ENCODE measurements around the gene LARGE1.

Gene LARGE1

DNA sequence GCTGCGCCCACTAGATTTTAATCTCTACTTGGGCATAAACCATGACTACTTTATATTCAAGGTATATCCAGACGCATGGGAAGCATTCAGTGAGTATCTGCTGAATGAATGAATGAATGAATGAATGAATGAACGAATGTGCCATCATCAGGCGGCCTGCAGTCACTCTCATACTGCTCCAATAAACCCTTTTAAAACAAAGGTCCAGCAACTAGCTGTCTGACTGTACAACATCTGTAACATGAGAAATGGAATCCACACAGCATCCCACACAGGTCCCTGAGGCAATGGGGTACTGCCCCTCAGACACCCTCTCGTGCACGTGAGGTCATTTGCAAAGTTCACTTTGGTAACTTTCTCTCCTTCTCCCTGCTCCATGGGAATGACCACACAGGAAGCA lies 147.5 kb downstream of the LARGE1 start:
- DNase-seq (ENCODE audit: low spot score): no peak

DNA sequence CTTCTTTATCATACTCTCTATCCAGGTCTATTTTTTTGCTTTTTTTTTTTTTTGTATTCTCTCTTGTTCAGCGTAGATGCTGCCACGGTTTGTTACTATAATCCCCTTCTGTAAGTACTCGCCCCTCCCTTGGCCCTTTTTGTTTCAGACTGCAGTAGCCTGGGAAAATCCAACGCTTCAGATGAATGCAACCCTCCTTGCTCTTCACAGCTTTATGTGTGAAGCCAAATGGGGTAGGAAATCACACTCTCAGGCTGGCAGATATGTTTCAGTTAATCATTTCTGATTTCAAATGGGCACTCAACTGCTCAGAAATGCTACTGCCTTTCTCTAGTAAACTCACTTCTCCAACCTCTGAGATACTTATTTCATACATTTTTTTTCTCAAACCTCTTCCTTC lies 149.1 kb downstream of the LARGE1 start:
- no peak for DNase-seq (ENCODE audit: low spot score)

DNA sequence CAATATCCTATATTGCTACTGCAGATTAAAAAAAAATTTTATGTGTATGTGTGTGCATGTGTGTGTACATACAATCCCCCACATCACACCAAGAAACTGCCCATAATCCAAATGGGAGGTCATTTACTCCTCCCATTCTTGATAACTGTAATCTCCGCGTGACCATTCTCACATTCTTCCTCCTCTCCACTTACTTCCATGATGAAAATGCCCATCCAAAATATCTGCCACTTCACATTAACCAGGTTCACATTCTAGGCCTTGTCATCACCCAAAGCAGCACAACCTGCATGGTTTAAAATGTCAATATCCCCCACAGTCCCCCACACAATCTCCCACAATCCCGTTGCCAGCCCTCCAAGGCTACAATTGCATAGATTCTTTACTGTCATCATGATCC lies 149.6 kb downstream of the LARGE1 start:
- no peak for DNase-seq (ENCODE audit: low spot score)

DNA sequence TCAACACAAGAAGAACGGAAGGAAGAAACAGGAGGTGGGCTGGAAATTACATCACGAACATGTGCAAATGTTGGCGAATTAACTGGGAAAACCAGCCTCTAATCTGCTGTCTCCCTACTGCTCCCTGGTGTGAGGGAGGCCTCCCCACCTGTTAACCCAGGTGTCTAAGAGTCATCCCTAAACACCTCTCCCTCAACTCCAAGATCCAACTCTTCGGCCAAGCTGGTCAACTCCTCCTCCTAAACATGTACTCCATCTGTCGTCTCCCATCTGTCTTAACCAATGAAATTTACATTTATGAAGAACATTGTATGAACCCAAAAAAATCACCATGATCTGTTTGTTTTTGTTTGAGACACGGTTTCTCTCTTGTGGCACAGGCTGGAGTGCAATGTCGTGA lies 154.2 kb downstream of the LARGE1 start:
- DNase-seq (ENCODE audit: low spot score): no peak

DNA sequence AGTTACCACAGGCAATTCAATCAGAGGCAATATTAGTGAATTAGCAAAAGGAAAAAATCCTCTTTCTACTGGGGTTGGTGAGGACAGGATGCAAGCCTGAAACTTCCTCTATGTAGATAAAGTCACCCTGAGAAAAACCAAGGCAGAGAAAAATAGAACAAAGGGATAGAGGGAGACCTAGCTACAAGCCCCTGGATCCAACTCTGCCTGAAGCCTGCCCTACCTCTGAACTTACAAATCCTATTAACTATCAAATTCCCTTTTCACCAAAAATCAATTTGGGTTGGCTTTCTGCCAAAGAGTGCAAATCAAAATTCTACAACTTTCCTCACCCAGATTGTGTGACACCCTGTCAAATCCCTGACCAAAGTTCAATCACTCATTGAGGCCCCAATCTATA lies 161.3 kb downstream of the LARGE1 start:
- no peak for DNase-seq (ENCODE audit: low spot score)

DNA sequence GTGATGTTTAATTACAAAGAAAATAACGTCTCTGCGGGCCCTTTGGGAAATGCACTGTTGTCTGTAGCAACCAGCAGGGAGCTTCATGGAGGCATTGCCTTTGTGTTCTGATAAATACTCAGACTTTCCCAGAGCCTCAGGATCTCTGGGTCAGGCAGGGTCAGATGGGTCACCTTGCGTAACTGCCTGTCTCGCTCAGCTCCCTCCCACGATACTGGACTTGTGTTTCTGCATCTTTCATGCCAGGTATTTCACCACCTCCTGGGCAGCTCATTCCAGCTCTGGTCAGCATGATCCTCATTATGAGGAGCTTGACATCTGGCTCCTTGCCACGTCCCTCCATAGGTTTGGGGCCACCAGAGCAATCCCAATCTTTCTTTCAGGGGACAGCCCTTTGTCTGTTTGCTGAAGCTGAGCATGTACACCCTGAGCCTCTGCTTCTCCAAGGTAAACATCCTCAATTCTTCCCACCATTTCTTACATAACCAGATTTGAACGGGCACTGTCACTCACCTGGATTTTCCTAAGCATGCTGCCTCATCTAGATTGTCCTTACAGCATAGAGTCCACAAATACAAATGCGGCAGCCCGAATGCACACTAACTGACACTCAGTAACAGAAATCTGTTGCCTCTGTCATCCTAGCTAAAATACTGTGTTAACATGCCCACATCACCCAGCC lies 162.3 kb downstream of the LARGE1 start:
- DNase-seq (ENCODE audit: low spot score): no peak

DNA sequence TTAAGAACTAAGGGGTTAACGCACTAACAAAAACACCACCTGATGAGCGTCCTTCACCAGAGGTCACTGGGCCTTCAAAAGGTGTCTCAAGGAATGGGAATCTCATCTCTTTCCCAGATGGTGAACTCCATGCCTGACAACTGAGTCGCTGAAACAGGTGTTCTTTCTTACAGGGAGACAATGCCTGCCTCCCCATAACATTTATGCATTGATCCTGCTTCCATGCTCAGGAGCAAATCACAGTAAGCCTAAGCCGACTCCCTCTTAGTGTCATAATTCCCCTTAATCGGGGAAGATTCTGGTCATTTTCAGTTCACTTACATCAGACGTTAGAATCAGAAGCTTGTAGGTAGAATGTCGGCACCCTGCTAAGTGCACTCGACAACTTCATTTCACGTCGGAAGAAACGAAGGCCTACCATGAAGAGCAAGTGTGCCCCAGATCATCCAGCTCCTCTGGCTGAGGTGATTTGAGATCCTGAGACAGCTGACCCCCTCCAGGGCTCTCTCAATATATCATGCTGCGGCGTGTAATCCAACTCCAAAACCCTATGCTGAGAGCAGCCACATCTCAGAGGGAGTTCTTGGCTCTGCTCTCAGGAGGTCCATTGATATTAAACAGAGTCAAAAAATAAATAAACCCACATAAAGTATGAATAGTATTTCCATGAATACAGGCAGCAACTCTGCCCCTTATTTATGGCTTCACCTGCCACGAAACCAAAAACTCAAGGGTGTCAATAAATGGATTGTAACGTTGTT lies 163.1 kb downstream of the LARGE1 start:
- no peak for DNase-seq (ENCODE audit: low spot score)

DNA sequence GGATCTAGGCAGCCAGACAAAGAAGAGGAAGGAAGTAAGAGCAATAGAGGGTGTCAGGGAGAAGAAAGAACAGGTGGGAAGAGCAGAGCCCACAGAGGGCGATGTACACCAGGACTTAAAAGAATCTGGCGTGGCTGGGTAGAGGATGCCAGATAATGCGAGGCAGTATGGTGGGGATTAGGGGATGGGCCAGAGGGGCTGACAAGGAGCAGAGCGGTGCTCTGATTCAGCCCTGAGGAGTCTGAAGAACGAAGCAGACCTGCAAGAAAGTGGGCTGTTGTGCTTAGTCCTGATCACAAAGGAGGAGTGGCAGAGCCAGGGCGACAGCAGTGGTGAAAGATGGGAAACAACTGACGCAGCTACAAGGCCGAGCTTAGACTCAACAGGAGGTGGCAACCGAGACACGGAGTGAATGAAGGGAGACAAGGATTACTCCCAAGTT lies 163.7 kb downstream of the LARGE1 start:
- no peak for DNase-seq (ENCODE audit: low spot score)

DNA sequence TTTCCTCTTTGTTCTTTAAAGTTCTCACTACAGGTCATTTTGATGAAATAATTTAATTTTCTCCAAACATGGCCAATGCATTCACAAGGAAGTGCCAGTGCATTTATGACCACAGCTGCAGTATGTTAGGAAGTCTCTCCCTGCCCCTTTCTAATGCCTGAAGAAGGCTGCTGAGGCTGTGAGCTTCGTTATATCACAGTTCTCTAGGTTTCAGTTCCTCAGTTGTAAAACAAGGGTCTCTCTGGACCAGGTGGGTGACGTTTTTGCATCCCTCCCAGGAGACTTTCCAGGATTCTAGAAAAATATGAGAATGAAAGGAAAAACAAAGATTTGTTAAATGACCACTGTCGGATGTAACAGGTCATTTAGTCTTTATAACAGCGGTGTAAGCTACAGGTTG lies 171.6 kb downstream of the LARGE1 start:
- DNase-seq (ENCODE audit: low spot score): no peak

DNA sequence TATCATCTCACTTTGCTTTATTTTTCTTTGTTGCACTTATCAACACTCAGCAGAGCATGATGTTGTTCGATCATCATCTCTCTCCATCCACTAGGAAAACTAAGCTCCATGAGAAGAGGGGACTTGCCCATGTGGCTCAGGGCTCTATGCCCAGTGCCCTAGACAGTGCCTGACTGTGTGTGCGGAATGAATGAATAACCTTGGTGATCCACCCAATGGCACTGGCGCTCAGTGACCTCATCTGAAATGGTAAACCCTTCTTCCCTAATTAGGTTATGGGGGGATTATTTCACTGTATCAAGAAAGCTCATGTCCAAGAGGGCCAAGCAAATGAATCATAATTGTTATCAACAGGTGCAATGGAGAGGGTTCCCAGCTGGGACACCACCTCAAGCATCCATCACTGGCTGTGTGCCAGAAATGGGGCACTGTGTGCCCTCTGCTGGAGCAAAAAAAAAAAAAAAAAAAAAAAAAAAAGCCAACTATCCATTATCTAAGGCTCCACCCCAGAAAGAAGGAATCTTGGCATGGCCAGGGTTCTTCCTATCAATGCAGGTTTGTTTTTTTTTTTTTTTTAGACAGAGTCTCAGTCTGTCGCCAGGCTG lies 172.6 kb downstream of the LARGE1 start:
- DNase-seq (ENCODE audit: low spot score): no peak

DNA sequence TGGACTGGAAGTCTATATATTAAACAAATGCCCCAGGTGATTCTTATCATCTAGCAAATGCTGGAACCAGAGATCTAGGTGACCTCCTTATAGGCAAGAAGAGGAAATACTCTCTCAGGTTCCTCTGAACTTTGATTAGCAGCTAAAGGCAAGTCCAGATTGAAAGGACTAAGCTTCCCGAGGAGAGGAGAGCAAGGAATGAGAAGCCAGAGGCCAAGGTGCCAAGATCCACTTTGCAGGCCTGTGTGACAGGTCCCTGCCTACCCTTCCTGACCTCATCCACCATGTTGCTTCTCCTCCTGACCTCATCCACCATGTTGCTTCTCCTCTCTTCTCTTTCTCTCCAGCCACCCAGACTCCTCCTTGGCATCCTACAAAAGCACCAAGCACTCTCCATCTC lies 173.2 kb downstream of the LARGE1 start:
- no peak for DNase-seq (ENCODE audit: low spot score)

DNA sequence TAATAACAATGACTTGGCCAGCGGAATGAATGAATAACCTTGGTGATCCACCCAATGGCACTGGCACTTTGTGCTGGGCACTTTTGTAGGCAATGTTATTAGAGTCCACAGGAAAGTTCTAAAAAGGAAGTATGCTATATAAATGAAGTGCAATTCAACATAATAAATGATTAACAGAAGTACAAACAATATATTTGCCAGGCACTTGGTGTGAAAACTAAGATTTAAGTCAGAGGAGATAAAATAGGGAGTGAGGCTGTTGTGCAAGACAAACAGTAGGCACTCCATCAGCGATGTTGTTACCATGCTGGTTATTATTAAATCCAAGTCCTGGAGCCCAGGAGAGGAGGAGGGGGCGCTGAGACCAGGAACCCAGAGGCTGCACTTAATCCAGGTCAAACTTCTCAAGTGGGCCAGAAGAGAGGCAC lies 173.8 kb downstream of the LARGE1 start:
- DNase-seq (ENCODE audit: low spot score): no peak

DNA sequence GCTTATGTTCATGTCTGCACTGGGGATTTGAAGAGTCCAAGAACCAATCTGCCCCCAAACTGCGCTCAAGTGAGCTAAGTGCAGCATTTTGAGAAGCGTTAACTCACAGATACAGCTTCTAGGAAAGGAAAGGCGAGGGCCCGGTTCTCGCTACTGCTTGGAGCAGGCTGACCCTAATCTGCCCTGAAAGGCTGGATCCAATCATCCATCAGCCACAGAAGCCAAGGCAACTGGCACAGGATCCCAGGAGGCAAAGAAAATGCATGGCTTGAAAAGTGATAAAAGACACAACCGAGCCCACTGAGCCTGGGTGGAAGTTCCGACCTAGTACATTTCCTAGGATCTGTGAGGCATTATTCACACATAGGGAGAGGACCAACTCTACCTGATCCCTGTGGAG lies 174.8 kb downstream of the LARGE1 start:
- no peak for DNase-seq (ENCODE audit: low spot score)

DNA sequence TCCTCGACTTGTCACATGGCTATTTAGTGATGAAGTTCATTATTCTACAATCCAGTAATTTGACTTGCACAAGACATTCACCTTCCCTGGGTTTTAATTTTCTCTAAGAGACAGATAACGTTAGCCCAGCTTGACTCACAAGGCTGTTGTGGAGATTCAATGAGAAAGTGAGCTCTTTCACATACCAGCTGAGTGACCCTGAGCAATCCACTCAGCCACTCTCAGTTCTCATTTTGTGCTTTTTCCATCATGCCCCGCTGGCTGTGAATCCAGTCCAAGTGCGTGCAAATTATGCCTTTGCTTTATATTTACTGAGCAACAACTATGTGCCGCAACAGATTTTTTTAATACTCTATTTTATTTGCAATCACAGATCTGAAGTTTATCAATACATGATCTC lies 176.5 kb downstream of the LARGE1 start:
- no peak for DNase-seq (ENCODE audit: low spot score)

DNA sequence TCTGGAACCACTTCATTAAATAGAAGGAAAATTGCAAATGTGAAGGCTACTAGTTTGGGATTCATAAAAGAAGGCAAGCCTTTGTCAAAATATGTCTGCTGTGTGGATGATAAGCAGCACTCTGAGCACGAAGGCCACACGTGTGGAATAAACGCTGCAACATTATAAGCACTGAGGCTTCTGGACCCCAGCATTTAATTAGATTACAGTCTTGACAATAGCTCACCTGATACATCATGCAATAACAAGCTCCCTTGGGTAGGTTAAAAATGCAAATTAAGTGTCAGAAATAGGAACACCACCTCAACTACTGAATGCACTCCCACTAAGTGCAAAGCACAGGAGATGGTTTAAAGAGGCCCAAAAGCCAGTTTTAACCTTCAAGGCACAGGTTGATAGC lies 179.3 kb downstream of the LARGE1 start:
- DNase-seq (ENCODE audit: low spot score): no peak

DNA sequence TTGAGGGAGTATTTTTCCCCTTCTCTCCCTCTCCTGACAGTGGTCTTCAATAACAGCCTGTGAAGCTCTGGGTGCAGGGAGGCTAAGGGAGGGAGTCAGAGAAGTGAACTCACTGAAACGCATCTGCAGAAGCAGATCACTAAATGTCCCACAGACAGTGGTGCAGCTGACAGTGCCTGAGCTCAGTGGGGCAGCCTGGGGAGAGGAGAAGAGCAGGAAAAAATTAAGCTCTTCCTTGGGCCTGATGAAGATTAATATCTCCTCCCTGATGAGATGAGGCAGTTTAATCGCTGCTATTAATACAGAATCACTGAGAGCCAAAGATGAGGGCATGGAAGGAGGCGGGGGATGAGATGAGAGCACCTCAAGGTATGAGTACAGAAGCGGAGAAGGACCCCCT lies 180.8 kb downstream of the LARGE1 start:
- DNase-seq (ENCODE audit: low spot score): no peak

DNA sequence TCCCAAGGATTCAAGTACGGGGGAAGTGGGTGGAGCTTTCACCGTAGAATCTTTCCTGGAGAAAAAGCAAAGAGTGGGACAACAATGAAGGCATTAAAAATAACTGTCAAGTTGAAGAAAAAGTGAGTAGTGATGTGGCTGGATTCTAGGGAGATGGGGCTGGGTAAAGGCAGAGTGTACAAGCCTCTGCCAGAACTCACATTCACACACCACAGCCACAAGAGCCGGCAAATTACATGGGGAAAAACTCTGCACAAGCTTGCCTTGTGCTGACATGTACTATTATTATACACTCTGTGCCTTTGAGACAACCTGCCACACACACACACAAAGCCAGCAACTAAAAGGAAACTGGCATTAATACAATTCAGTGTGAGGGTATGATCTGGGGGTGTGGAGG lies 182.6 kb downstream of the LARGE1 start:
- no peak for DNase-seq (ENCODE audit: low spot score)

DNA sequence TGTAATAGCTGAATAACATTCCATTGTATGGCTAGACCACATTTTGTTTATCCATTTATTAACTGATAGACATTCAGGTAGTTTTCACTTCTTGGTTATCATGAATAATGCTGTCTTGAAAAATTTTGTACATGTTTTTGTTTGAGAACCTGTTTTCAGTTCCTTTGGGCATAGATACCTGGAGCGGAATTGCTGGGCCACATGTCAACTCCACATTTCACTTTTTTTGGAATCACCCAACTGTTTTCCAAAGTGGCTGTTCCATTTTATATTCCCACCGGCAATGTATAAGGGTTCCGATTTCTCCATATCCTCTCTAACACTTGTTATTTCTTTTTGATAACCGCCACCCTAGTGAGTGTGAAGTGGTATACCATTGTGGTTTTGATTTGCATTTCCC lies 184.3 kb downstream of the LARGE1 start:
- no peak for DNase-seq (ENCODE audit: low spot score)

DNA sequence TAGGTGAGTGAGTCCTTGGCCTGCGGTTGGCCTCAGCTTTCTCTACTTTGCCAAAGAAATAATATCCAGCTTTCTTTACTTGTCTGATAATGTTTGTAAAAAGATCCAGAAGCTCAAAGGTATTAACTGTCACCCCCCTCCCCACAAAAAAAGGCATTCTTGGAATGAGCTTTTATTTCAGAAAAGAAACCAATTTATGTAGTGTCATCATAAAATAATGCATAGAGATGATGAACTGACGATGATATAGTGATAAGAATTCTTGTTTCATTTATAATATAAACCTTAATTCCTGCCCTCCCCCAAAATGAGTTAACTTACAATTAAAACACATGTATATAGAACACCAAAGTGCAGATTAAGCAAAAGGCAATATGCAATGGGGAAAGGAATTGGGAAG lies 191.4 kb downstream of the LARGE1 start:
- no peak for DNase-seq (ENCODE audit: low spot score)

DNA sequence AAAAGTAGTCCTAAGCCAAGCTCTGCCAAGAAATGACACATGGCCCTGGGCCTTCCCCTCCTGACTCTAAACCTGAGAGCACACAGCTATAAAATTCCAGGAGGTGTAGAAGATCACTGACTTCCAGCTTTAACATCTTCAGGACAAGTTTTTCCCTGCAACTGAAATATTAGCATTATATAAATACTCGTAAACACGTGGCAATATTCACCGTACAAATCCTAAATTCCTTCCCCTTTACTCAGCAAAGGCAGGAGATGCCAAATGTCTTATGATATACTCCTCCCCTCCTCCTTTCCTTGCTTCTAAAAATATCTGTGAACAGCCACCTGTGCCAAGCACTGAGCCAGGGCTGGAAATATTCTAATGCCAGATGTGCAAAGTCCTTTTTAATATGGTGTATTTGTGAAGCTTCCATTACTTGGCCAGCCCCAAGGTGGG lies 194.0 kb downstream of the LARGE1 start:
- DNase-seq (ENCODE audit: low spot score): no peak

DNA sequence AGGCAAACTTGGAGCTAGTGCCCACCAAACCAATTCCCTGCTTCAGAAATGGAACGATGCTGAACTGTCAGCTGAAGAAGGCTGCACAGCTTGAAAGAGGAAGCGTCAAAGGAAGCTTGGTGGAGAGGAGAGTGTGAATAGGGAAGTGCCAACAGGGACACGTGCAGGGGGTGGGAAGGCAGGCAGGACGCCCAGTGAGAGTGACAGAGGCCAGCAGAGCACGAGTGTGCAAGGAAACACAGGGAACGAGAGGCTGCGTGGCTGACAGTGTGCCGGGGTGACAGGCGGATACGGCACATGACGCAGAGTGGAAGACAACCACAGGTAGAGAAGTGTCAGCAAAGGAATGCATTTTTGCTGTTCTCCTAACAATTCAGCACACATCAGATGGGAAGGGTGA lies 196.4 kb downstream of the LARGE1 start:
- DNase-seq (ENCODE audit: low spot score): no peak

DNA sequence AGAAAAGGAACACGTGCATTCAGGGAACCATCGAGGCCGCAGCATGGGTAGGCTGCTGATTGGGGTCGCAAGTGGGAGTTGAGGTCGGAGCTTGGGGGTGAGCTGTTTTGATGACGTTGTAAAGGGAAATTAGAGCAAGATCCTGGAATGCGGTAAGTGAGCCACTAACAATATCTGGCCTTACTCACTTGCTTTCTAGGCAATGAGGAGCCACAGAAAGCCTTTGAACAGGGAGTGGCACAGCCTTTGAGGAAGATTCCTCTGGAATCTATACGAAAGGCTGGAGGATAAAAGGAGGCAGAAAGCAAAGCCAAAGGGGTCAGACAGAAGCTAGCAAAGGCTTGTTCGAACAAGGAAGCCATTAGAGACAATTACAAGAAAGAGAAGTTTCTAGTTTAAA lies 197.5 kb downstream of the LARGE1 start:
- no peak for DNase-seq (ENCODE audit: low spot score)

DNA sequence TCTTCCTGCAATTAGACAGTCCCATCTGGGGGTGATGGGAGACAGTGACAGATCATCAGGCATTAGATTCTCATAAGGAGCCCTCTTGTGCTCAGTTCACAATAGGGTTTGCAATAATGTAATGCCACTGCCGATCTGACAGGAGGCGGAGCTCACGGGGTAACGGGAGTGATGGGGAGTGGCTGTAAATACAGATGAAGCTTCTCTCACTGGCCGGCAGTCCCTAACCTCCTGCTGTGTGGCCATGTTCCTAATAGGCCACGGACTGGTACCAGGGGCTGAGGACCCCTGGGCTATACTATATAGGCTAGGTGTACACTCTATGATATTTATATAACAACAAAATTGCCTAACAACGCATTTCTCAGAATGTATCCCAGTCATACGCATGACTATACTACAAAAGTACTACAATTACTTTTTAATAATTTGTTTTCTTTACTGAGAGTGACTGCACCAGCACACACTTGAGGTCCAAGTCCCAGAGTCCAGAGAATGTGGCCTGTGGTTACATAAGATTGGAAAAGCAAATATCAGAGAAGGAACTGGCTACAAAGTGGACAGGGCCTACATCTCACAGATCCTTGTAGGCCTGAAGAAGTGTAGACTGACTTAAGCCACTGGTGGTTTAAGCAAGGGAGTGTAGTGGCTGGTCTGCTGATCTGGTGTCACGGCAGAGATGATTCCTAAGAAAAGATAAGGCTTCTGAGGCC lies 200.0 kb downstream of the LARGE1 start:
- no peak for DNase-seq (ENCODE audit: low spot score)
